Adrenal gland (tissue), 5 donors: ENCODE measurements around the gene TMEM141.

Source experiments
- POLR2A ChIP-seq, 2 donors: fragments of 450-650 bp; IDR thresholded peaks; one replicate each; pipeline ENCODE4 v1.6.1; 2017; ENCODE audit warnings: antibody characterized with exemption in 2 of 2, mild to moderate bottlenecking in 2 of 2, moderate library complexity in 1 of 2
- TF ChIP-seq, protein P1 (sequence below), 6 experiments: fragments of 450-650 bp in 4 of 6; fragments of 200-600 bp in 2 of 6; sonication (generic) in 1 of 6; IDR thresholded peaks; 1 replicate in 5 of 6; 2 replicates in 1 of 6; pipeline versions ENCODE4 v1.5.1 to v1.8.0; 2016 to 2021; ENCODE audit warnings: antibody characterized with exemption in 6 of 6, mild to moderate bottlenecking in 2 of 6, moderate library complexity in 1 of 6
- donor health status: DM: no; HTN: no; CAD: no.

- no peak for TF ChIP-seq POLR2A (IDR thresholded peaks at IDR 0.05)
- TF ChIP-seq, protein P1, sequence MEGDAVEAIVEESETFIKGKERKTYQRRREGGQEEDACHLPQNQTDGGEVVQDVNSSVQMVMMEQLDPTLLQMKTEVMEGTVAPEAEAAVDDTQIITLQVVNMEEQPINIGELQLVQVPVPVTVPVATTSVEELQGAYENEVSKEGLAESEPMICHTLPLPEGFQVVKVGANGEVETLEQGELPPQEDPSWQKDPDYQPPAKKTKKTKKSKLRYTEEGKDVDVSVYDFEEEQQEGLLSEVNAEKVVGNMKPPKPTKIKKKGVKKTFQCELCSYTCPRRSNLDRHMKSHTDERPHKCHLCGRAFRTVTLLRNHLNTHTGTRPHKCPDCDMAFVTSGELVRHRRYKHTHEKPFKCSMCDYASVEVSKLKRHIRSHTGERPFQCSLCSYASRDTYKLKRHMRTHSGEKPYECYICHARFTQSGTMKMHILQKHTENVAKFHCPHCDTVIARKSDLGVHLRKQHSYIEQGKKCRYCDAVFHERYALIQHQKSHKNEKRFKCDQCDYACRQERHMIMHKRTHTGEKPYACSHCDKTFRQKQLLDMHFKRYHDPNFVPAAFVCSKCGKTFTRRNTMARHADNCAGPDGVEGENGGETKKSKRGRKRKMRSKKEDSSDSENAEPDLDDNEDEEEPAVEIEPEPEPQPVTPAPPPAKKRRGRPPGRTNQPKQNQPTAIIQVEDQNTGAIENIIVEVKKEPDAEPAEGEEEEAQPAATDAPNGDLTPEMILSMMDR (IDR thresholded peaks at IDR 0.05): no peak
Measured at GRCh38 chr9:136760424-136760823, 30.7 kb upstream of the TMEM141 start.
